Esophagus muscularis mucosa (tissue), 4 donors: Measurements from ENCODE around the gene AFM. TPM values are rescaled to one million over a fixed set of nuclear protein-coding genes. Genes with fewer than 3 reads are reported as not detected.

ENCODE experiments used
- DNase-seq: peaks from one replicate; pipeline ENCODE4 v3.0.0-alpha.2; 2017; ENCODE audit errors: extremely low spot score
- H3K27ac ChIP-seq, 4 donors: fragments of 200-600 bp; sonication (generic); replicated peaks in 1 of 4; 1 replicate in 3 of 4; 2 replicates in 1 of 4; pipeline ENCODE4 v1.5.1; 2016 to 2019; ENCODE audit warnings: mild to moderate bottlenecking in 1 of 4
- H3K27me3 ChIP-seq, 4 donors: fragments of 200-600 bp; sonication (generic); one replicate each; pipeline versions ENCODE4 v1.5.1 to v1.6.0; 2016 to 2019
- H3K36me3 ChIP-seq, 4 donors: fragments of 200-600 bp; sonication (generic); one replicate each; pipeline ENCODE4 v1.5.1; 2016 to 2019
- H3K4me1 ChIP-seq, 4 donors: fragments of 200-600 bp; sonication (generic); one replicate each; pipeline ENCODE4 v1.5.1; 2016 to 2019
- H3K4me3 ChIP-seq, 4 donors: fragments of 200-600 bp; sonication (generic); 1 replicate in 2 of 4; 2 replicates in 2 of 4; pipeline ENCODE4 v1.5.1; 2016 to 2019; ENCODE audit warnings: mild to moderate bottlenecking in 4 of 4, moderate library complexity in 1 of 4
- H3K9me3 ChIP-seq, 4 donors: fragments of 200-600 bp; sonication (generic); 1 replicate in 3 of 4; 2 replicates in 1 of 4; pipeline ENCODE4 v1.5.1; 2016 to 2019
- EP300 ChIP-seq: sonication (generic); formaldehyde crosslinking; IDR thresholded peaks from one replicate; pipeline ENCODE4 v1.6.1; 2017; ENCODE audit warnings: antibody characterized with exemption
- POLR2A ChIP-seq: fragments of 450-650 bp; IDR thresholded peaks from one replicate; pipeline ENCODE4 v1.6.1; 2017; ENCODE audit warnings: antibody characterized with exemption, moderate library complexity, mild to moderate bottlenecking, low read depth
- POLR2AphosphoS5 ChIP-seq, 2 donors: sonication (generic); formaldehyde crosslinking; IDR thresholded peaks; one replicate each; pipeline ENCODE4 v1.6.1; 2017; ENCODE audit warnings: antibody characterized with exemption in 2 of 2
- WGBS: methylation state at CpG from one replicate; pipeline ENCODE4 v1.1.5; 2018; 5-methylcytosine and 5-hydroxymethylcytosine counted together
- intact Hi-C: fragments of 100-400 bp; cut with DNase I; formaldehyde crosslinking; loops from one replicate; pipeline ENCODE4 v1.15.1; 2023
- total RNA-seq, 4 donors: library from RNA; depleted of rRNA; stranded (reverse); fragments of >200 nt; gene quantifications; one replicate each; pipeline versions ENCODE4 v1.1.0 to v1.2.1, GENCODE V29; 2016
- TF ChIP-seq, protein P1 (sequence below), 3 experiments: fragments of 200-600 bp in 2 of 3; fragments of 450-650 bp in 1 of 3; sonication (generic) in 2 of 3; IDR thresholded peaks; one replicate each; pipeline ENCODE4 v1.5.1; 2017 to 2019; ENCODE audit warnings: antibody characterized with exemption in 3 of 3, mild to moderate bottlenecking in 2 of 3, moderate library complexity in 1 of 3

AFM gene
- total RNA-seq, 4 donors from 2014 or later: not detected

GRCh38 chr4:73435984-73436383, 45.6 kb upstream of the AFM start, which contains the start of gene AFP:
AFP (plus strand) TSS chr4:73436221; CDS start chr4:73436263, 42 bp downstream.
- Histone ChIP-seq H3K27me3 (no peaks in the 10 kb centered on the region), H3K27ac (no peak within 1 kb of the TSS), H3K9me3 (no peaks in the 10 kb centered on the region), H3K4me3 (no peak within 1 kb of the TSS), H3K36me3 (no peaks in the 10 kb centered on the region), H3K4me1 (no peaks in the 10 kb centered on the region)
- TF ChIP-seq POLR2AphosphoS5 (IDR thresholded peaks at IDR 0.05) (no peak), POLR2A (no peak), EP300 (no peak)
- TF ChIP-seq, protein P1, sequence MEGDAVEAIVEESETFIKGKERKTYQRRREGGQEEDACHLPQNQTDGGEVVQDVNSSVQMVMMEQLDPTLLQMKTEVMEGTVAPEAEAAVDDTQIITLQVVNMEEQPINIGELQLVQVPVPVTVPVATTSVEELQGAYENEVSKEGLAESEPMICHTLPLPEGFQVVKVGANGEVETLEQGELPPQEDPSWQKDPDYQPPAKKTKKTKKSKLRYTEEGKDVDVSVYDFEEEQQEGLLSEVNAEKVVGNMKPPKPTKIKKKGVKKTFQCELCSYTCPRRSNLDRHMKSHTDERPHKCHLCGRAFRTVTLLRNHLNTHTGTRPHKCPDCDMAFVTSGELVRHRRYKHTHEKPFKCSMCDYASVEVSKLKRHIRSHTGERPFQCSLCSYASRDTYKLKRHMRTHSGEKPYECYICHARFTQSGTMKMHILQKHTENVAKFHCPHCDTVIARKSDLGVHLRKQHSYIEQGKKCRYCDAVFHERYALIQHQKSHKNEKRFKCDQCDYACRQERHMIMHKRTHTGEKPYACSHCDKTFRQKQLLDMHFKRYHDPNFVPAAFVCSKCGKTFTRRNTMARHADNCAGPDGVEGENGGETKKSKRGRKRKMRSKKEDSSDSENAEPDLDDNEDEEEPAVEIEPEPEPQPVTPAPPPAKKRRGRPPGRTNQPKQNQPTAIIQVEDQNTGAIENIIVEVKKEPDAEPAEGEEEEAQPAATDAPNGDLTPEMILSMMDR (IDR thresholded peaks at IDR 0.05): no peak
- intact Hi-C loops: no loop called here
- WGBS: 88% methylated on average over 1 of the region's 1 CpG
- DNase-seq: no peak

DNA sequence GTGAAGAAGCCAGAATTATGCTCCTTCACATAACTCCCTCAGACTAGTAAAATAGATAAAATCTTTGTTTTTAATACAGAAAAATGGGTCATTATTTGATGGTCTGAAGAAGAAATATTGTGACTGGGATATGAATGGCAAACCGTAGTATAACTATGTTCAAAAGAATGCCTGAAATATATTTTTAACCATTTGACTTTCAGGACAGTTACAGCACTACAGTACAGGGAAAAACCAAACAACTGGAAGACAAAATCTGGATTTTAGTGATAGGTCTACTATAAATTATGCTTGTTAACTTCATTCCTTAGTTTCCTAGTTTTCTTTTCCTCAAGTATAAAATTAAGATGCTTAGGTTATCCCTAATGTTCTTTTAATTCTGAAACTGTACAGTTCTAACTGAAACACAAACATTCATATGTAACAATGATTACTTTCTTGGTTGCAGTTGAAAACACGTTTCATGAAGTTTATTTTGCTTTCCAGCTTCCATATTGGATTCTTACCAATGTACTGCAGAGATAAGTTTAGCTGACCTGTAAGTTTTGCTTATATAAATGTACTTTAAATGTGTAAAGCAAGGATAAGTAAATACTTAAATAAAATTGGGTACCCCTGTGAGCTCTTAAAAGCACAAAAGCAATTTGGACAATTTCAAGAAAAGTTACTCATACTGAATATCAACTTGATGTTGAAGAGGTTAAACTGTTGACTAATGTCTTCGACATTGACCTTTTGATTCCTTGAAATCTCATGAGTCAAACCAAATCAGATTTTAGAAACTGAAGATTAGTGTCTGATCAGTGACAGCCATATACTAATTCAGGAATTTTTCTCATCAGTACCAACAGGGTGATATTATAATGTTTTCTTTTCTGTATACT, 44.6 kb upstream of the AFM start:
- Histone ChIP-seq H3K27me3 (no peaks in the 10 kb centered on the region), H3K36me3 (no peaks in the 10 kb centered on the region), H3K27ac (no peak overlapping the region), H3K4me3 (no peak overlapping the region), H3K4me1 (no peaks in the 10 kb centered on the region), H3K9me3 (no peaks in the 10 kb centered on the region)
- WGBS: 70% methylated on average over 3 of the region's 3 CpGs
- intact Hi-C loops: no loop called here
- no peak for TF ChIP-seq EP300
- TF ChIP-seq, protein P1 (IDR thresholded peaks at IDR 0.05): no peak
- no peak for TF ChIP-seq POLR2AphosphoS5 (IDR thresholded peaks at IDR 0.05)
- TF ChIP-seq POLR2A: no peak
- DNase-seq: no peak

GRCh38 chr4:73437558-73437956, 44.0 kb upstream of the AFM start:
- H3K9me3 ChIP-seq: no peaks in the 10 kb centered on the region
- H3K36me3 ChIP-seq: no peaks in the 10 kb centered on the region
- no peaks in the 10 kb centered on the region for H3K4me1 ChIP-seq
- intact Hi-C loops: no loop called here
- TF ChIP-seq POLR2A (no peak), EP300 (no peak), POLR2AphosphoS5 (IDR thresholded peaks at IDR 0.05) (no peak)
- TF ChIP-seq, protein P1 (IDR thresholded peaks at IDR 0.05): no peak
- no peak overlapping the region for H3K4me3 ChIP-seq
- no peak overlapping the region for H3K27ac ChIP-seq
- DNase-seq: no peak
- H3K27me3 ChIP-seq: no peaks in the 10 kb centered on the region

GRCh38 chr4:73438048-73438447, 43.5 kb upstream of the AFM start:
- H3K4me3 ChIP-seq: no peak overlapping the region
- 78% methylated on average over 1 of the region's 1 CpG for WGBS
- H3K4me1 ChIP-seq: no peaks in the 10 kb centered on the region
- intact Hi-C loops: no loop called here
- TF ChIP-seq POLR2AphosphoS5 (IDR thresholded peaks at IDR 0.05): no peak
- H3K9me3 ChIP-seq: no peaks in the 10 kb centered on the region
- no peaks in the 10 kb centered on the region for H3K27me3 ChIP-seq
- H3K36me3 ChIP-seq: no peaks in the 10 kb centered on the region
- H3K27ac ChIP-seq: no peak overlapping the region
- no peak for DNase-seq

- intact Hi-C loops: no loop called here
- no peak overlapping the region for H3K27ac ChIP-seq
- no peaks in the 10 kb centered on the region for H3K4me1 ChIP-seq
- 76% methylated on average over 2 of the region's 2 CpGs for WGBS
- DNase-seq: no peak
- no peaks in the 10 kb centered on the region for H3K36me3 ChIP-seq
- no peak for TF ChIP-seq POLR2A
- TF ChIP-seq POLR2AphosphoS5 (IDR thresholded peaks at IDR 0.05): no peak
- TF ChIP-seq EP300: no peak
- TF ChIP-seq, protein P1 (IDR thresholded peaks at IDR 0.05): no peak
- no peak overlapping the region for H3K4me3 ChIP-seq
- no peaks in the 10 kb centered on the region for H3K27me3 ChIP-seq
- no peaks in the 10 kb centered on the region for H3K9me3 ChIP-seq
These were observed 42.8 kb upstream of the AFM start for GRCh38 chr4:73438582-73439215.
